C4-2B (cell line): ENCODE data around the gene SLC24A3.

Experiments used
- H3K27ac ChIP-seq: fragments of 450-650 bp; 2 replicates; pipeline ENCODE4 v1.5.1; 2017
- ZFX ChIP-seq: fragments of 450-650 bp; IDR thresholded peaks from 2 replicates; pipeline ENCODE4 v1.6.1; 2017
- TF ChIP-seq, protein P1 (sequence below): fragments of 450-650 bp; conservative IDR thresholded peaks from 2 replicates; pipeline ENCODE4 v1.5.1; 2017; ENCODE audit warnings: mild to moderate bottlenecking

Gene SLC24A3

DNA sequence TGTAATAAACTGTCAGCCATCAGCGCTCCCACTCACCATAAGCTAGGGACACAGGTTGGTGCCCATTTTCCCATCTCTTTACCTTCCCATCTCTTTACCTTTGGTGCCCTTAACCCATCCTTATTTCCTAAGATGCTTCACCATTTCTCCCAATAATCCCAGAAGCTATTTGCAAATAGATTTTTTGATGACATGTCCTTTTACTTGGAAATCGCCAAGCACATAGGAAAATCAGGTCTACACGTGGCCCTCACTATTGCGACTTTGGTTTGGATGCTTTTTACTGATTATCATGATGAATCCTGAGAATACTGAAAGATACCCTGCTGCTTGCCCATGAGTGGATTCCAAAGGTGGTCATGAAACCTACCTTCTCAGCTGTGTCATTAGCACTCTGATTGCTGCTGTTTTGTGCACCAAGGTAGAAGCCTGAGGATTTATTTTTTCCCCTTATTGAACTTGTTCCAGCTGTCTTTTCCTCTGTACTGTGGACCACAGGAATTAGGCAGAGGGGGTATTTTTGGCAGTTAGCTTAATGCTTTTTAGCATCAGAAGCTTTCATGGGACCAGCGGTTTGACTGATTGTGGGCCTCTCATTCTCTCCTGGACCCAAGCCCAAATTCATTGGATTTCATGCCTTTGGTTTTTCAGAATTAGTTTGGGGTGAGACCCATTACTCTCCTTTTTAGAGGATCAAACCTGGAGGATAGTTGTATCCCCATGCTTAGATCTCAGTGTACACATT lies 316.0 kb downstream of the SLC24A3 start:
- no peak overlapping the region for H3K27ac ChIP-seq
- TF ChIP-seq ZFX: no peak
- TF ChIP-seq, protein P1, sequence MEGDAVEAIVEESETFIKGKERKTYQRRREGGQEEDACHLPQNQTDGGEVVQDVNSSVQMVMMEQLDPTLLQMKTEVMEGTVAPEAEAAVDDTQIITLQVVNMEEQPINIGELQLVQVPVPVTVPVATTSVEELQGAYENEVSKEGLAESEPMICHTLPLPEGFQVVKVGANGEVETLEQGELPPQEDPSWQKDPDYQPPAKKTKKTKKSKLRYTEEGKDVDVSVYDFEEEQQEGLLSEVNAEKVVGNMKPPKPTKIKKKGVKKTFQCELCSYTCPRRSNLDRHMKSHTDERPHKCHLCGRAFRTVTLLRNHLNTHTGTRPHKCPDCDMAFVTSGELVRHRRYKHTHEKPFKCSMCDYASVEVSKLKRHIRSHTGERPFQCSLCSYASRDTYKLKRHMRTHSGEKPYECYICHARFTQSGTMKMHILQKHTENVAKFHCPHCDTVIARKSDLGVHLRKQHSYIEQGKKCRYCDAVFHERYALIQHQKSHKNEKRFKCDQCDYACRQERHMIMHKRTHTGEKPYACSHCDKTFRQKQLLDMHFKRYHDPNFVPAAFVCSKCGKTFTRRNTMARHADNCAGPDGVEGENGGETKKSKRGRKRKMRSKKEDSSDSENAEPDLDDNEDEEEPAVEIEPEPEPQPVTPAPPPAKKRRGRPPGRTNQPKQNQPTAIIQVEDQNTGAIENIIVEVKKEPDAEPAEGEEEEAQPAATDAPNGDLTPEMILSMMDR: no peak

DNA sequence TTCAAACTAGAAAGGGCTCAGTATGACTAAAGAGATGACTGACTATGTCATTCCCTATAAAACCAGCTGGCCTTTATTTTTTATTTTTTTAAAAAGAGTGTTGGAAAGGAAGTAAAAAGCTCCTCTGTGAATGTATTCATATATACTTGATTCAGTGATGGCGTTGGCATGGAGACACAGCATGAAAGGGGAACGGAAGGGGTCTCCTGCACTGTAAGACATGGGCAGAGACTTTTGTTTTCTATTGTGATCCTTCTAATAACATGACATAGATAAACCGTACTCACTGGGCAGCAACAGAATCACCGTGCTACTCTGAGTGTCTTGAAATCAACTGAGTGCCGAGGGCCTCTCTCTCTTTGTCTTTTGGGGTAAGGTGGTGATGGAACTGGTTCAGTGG lies 317.6 kb downstream of the SLC24A3 start:
- no peak for TF ChIP-seq ZFX
- TF ChIP-seq, protein P1: no peak

DNA sequence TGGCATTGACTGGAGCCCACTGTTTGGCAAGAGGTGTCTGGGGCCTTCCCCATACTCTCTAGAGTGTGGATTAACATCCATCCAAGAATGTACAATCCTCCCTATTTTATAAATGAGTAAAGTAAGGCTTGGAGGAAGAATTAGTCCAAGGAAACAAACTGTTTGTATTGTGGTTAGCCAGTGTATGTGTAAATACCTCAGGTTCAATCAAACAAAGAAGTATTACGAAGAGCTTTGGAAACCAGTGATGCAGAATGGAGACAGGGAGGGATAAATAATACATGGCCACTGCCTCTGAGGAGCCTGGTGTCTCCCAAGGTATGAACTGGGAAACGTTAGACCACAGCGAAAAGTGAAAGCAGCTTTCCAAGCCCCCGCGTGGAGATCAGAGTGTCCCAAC lies 319.0 kb downstream of the SLC24A3 start:
- no peak for TF ChIP-seq ZFX
- TF ChIP-seq, protein P1: no peak
- no peak overlapping the region for H3K27ac ChIP-seq

More for the DNA sequence above, 317.6 kb downstream of the SLC24A3 start:
- no peak overlapping the region for H3K27ac ChIP-seq

DNA sequence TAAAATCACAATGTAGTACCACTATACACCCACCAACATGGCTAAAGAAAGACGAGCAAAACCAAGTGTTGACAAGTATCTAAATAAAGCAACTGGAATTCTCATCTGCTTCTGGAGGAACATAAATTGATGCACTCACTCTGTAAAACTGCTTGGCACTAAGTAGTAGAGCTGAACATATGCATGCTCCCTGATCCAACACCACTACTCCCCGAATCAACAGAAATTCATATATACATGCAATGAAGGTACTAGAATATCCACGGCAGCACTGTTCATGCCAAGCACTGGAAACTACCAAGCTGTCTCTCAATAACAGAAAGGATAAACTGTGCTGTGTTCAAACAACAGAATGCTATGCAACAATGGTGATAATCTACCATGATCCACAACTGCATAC lies 326.1 kb downstream of the SLC24A3 start:
- H3K27ac ChIP-seq: no peak overlapping the region
- TF ChIP-seq, protein P1: no peak
- no peak for TF ChIP-seq ZFX

DNA sequence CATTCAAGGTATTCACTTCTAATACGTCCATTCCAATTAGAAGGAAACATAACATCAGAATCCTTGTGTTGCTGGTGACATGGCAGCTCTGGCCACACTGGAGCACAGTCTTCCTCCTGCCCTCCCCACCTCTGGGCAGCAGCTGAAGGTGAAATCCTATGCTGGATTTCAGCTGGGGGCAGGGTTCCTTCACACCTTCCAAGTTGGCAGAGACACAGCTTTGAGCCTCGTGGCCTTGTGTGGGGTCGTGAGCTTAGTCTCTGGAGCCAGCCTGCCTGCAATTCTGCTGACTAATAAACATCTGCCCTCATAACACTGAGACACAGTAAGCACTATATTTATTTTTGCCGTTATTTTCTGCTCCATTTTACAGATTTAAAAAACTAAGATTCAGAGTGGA lies 326.7 kb downstream of the SLC24A3 start:
- no peak overlapping the region for H3K27ac ChIP-seq
- TF ChIP-seq, protein P1: no peak
- TF ChIP-seq ZFX: no peak

DNA sequence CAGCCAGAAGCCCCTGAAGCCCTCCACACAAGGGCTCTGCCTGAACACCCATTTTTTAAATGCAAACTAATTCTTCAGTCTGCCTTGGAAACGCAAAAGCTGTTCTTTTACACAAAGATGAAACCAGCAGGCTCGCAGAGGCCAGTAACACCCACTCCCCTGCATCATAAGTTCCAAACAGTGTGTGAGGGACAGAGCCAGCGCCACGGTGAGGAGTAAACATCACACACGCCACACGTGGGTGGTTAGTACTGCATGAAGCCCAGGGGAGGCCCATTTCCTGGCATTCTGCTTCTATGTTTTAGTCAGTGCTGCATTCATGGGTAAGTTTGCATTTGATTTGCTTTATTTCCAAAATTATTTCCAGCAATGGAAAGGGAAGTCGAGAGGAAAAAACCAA lies 327.9 kb downstream of the SLC24A3 start:
- no peak for TF ChIP-seq ZFX
- TF ChIP-seq, protein P1: no peak

DNA sequence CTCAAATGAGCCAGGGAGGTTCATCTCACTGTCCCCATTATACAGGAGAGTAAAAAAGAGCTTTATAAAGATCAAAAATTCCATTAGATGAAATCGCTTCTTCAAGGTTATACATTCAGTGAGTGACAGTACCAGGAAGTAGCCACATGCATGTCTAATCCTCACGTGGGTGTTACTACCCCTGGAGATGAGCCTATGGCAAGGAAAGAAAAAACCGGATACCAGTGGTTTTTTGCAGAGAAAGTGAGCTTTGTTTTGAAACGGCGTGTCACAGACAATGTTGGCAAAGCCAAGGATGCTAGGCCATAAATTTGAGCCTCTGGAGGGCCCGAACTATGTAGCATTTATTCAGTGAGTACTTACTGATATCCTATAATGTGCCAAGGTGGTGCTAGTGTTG lies 330.7 kb downstream of the SLC24A3 start:
- TF ChIP-seq, protein P1: no peak
- no peak overlapping the region for H3K27ac ChIP-seq

More for the DNA sequence above, 327.9 kb downstream of the SLC24A3 start:
- no peak overlapping the region for H3K27ac ChIP-seq
